ENCODE results near the gene IMMP2L.

DNA sequence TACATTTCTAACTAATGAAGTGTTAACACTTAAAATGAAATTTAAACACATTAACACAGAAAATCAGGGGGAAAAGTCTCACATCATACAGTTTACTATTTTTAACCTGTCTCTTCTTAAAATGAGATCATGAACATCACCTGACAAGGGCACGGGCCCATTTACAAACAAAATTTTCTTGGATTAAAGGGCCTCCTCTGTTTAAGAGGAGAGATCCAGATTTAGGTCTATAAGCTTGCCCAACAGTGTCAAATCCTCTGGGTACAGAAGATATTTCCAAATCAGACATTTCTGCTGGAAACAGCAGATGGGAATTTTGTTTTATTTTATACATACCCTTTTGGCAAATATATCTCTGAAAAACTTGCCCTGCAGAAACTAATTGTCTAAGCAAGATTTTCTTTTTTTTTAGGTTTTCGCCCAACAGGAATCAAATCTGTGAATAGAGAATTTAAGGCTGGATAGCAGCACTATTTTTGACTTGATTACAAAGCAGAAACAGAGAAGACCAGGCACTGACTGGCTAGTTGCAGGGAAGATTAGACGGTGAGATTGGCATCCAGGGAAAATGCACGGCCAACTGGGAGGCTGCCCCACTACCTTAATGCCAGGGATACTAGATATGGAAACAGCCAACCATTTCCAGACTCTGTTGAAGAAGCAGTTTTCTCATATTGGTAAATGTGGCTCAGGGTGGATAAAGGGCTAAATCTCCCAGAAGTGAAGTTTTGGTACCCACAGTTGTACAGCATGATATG, 298.0 kb downstream of the IMMP2L start:
- TF ChIP-seq, protein P1, sequence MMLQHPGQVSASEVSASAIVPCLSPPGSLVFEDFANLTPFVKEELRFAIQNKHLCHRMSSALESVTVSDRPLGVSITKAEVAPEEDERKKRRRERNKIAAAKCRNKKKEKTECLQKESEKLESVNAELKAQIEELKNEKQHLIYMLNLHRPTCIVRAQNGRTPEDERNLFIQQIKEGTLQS (IDR thresholded peaks at IDR 0.05), result no peak
- TF ChIP-seq, protein P2, sequence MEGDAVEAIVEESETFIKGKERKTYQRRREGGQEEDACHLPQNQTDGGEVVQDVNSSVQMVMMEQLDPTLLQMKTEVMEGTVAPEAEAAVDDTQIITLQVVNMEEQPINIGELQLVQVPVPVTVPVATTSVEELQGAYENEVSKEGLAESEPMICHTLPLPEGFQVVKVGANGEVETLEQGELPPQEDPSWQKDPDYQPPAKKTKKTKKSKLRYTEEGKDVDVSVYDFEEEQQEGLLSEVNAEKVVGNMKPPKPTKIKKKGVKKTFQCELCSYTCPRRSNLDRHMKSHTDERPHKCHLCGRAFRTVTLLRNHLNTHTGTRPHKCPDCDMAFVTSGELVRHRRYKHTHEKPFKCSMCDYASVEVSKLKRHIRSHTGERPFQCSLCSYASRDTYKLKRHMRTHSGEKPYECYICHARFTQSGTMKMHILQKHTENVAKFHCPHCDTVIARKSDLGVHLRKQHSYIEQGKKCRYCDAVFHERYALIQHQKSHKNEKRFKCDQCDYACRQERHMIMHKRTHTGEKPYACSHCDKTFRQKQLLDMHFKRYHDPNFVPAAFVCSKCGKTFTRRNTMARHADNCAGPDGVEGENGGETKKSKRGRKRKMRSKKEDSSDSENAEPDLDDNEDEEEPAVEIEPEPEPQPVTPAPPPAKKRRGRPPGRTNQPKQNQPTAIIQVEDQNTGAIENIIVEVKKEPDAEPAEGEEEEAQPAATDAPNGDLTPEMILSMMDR (IDR thresholded peaks at IDR 0.05; ENCODE audit: low read depth, low read length, missing input control), result no peak
- TF ChIP-seq, protein P3, sequence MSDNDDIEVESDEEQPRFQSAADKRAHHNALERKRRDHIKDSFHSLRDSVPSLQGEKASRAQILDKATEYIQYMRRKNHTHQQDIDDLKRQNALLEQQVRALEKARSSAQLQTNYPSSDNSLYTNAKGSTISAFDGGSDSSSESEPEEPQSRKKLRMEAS (IDR thresholded peaks at IDR 0.05), result no peak
- TF ChIP-seq RAD21 (IDR thresholded peaks at IDR 0.05), result no peak
- TF ChIP-seq, protein P4, sequence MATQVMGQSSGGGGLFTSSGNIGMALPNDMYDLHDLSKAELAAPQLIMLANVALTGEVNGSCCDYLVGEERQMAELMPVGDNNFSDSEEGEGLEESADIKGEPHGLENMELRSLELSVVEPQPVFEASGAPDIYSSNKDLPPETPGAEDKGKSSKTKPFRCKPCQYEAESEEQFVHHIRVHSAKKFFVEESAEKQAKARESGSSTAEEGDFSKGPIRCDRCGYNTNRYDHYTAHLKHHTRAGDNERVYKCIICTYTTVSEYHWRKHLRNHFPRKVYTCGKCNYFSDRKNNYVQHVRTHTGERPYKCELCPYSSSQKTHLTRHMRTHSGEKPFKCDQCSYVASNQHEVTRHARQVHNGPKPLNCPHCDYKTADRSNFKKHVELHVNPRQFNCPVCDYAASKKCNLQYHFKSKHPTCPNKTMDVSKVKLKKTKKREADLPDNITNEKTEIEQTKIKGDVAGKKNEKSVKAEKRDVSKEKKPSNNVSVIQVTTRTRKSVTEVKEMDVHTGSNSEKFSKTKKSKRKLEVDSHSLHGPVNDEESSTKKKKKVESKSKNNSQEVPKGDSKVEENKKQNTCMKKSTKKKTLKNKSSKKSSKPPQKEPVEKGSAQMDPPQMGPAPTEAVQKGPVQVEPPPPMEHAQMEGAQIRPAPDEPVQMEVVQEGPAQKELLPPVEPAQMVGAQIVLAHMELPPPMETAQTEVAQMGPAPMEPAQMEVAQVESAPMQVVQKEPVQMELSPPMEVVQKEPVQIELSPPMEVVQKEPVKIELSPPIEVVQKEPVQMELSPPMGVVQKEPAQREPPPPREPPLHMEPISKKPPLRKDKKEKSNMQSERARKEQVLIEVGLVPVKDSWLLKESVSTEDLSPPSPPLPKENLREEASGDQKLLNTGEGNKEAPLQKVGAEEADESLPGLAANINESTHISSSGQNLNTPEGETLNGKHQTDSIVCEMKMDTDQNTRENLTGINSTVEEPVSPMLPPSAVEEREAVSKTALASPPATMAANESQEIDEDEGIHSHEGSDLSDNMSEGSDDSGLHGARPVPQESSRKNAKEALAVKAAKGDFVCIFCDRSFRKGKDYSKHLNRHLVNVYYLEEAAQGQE (IDR thresholded peaks at IDR 0.05), result no peak
- TF ChIP-seq, protein P5, sequence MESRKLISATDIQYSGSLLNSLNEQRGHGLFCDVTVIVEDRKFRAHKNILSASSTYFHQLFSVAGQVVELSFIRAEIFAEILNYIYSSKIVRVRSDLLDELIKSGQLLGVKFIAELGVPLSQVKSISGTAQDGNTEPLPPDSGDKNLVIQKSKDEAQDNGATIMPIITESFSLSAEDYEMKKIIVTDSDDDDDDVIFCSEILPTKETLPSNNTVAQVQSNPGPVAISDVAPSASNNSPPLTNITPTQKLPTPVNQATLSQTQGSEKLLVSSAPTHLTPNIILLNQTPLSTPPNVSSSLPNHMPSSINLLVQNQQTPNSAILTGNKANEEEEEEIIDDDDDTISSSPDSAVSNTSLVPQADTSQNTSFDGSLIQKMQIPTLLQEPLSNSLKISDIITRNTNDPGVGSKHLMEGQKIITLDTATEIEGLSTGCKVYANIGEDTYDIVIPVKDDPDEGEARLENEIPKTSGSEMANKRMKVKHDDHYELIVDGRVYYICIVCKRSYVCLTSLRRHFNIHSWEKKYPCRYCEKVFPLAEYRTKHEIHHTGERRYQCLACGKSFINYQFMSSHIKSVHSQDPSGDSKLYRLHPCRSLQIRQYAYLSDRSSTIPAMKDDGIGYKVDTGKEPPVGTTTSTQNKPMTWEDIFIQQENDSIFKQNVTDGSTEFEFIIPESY (IDR thresholded peaks at IDR 0.05), result no peak
- no peak for TF ChIP-seq TAF1 (conservative IDR thresholded peaks at IDR 0.05)

All from liver (tissue), 3 donors.